GM19467 (cell line): ENCODE measurements around the gene SMYD2.

Source experiments
- ATAC-seq: cut with Tn5 transposase; IDR thresholded peaks from one replicate; pipeline ENCODE4 v1.9.1; 2021; ENCODE audit warnings: mild to moderate bottlenecking, moderate library complexity; ENCODE audit not compliant: unreplicated experiment

Gene SMYD2, protein sequence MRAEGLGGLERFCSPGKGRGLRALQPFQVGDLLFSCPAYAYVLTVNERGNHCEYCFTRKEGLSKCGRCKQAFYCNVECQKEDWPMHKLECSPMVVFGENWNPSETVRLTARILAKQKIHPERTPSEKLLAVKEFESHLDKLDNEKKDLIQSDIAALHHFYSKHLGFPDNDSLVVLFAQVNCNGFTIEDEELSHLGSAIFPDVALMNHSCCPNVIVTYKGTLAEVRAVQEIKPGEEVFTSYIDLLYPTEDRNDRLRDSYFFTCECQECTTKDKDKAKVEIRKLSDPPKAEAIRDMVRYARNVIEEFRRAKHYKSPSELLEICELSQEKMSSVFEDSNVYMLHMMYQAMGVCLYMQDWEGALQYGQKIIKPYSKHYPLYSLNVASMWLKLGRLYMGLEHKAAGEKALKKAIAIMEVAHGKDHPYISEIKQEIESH

DNA sequence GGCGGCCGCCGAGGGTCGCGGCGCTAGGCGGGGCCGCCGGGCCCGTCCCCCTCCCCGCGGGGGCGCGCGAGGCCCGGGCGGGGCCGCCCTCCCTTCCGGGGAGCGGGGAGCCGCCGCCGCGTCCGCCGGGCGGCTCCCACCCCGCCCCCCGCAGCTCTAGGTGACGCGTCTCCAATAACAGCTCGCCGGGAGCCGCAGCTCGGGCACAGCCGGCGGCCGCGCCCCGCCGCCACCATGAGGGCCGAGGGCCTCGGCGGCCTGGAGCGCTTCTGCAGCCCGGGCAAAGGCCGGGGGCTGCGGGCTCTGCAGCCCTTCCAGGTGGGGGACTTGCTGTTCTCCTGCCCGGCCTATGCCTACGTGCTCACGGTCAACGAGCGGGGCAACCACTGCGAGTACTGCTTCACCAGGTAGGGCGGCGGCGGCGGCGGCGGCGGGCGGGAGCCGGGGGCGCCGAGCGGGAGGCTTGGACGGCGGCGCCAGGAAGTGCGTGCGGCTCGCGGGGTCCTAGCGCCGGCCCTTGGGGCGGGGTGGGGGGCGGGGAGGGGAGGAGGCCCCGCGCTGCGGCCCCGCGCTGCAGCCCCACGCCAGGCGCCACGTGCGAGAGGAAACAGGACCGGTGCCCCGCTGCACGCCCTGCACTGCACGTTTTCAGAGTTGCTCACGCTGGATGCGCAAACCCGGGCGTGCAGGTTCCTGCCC is at the start of gene SMYD2:
SMYD2 (plus strand) TSS at position 139 of the 699 bp plus-strand sequence; CDS start at position 235, 96 bp downstream.
- peak; percentile 72 for ATAC-seq

DNA sequence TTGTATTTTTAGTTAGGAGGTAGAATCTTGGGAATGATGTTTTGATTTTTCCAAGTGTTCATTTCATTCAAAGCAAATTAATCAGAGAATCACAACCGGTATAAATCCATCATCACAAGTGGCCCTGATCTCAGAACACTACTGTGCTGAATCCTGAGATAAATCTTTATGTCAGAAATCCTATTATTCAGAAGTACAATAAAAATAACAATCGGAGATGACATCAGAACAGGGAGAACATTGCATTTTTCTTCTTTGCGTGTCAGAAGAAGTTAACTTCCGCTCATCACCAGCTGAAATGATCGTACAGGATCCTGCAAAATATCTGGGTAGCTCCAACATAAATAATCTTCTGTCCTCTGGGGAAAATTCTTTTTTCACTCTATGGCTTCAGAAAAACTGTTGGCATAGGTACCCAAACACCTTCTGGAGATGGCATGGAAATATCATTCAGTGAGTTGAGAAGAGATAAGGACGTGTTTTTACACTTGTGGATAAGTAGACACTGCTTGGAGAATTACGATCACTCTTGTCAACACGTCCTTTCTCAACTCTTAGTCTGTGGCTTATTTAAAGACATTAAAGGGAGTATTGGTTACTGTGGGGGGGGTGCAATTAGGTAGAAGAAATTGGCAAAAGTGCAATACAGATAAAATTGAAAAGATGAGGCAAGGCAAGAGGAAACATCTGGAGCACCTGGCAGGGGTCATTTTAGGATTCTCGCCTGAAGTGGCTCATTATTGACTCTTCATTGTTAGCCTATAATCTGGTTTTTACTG is 46.9 kb upstream of the SMYD2 start:
- ATAC-seq, result no peak

DNA sequence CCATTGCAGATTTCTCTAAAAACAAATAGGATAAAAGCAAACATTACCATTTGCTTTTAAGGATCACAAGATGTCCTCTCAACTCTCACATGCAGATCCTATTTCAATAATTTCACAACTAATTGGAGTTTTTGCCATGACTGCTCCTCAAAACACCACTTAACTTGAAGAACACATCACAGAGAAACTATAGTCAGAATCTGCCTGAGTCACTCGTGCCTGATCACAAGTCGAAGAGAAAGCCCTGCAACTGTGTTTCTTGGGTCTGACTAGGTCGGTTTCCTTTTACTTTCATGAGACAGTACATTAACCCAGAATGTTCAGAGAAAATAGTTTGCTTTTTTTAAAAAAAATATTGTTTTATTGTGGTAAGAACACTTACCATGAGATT is 46.3 kb upstream of the SMYD2 start:
- no peak for ATAC-seq

DNA sequence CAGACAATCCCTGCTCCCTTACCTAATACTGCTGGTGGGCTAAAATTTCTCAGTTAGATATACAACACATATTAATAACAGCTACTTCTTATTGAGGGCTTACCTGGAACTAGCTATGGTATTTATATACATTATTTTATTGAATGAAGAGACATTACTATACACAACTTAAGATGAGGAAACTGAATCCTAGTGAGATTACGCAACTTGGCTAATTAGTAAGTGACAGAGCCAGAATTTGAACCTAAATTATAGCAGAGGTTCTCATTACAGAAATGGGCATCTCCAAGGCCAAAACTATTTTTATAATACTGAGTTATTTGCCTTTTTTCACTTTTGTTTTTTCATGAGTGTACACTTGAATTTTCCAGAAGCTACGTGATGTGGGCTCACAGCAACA is 44.5 kb upstream of the SMYD2 start:
- ATAC-seq, result no peak

DNA sequence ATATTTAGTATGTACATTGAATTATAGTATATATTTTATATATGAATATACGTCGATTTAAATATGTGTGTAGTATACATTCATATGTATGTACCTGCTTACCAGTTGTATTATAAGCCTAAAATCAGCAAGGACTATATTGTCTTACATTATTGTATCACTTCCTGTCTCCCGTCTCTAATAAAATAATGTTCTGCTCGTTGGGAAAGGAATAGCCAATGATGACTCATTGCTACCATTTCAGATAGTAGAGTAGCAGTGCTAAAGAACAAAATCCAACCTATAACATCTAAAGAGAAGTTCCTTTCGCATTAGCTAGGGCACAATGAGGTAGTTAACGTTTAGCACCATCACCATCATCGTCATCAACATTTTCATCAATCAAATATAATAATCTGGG is 39.9 kb upstream of the SMYD2 start:
- no peak for ATAC-seq

DNA sequence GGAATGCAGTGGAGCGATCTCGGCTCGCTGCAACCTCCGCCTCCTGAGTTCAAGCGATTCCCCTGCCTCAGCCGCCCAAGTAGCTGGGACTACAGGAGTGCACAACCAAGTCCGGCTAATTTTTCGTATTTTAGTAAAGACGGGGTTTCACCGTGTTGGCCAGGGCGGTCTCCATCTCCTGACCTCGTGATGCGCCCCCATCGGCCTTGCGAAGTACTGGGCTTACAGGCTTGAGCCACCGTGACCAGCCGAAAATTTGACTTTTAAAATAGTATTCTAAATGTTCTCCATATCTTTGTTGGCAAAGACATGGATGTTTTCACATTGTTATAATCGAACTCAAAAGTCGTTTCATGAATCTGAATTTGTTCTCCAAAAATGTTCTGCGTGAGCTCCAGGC is 36.7 kb upstream of the SMYD2 start:
- no peak for ATAC-seq

DNA sequence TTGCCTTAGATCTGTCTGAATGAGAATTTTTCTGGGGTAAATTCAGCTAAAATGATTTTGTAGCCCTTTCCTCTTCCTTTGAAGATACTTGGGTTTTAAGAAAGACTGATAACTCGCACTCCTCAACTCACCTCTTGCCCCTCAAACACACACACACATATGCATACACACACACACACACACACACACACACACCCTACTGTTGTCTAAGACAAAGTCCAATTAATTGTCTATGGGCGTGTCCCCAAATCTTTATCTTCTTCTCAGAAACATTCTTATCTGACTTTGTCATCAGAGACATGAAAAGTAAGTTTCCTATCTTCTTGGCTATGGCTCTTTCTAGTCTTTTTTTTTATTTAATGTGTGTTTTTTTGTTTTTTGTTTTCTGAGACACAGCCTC is 36.1 kb upstream of the SMYD2 start:
- ATAC-seq, result no peak

DNA sequence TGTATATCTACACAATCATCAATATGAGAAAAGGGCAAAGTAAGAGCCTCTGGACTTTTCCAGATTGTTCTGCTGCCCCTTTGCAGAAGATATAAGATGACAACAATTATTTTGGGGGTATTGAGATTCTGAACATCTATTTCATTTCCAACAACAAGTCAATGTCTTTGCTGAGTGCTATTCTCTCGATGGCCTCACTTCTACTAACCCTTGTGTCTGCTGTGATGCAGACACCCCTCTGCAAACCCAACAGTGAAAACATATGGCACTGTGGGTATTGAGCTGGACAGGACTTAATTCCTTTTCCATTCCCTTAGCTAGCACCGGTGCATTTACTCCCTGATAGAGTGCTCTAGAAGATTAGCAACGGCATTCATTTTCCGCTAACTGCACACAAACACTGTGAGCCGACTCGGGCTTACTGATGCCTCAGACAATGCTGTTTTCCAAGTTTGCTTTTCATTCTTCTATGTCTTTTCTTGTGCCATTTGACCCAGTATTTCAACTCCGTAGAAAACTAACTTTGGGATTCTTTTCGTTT is 33.4 kb upstream of the SMYD2 start:
- ATAC-seq, result no peak

DNA sequence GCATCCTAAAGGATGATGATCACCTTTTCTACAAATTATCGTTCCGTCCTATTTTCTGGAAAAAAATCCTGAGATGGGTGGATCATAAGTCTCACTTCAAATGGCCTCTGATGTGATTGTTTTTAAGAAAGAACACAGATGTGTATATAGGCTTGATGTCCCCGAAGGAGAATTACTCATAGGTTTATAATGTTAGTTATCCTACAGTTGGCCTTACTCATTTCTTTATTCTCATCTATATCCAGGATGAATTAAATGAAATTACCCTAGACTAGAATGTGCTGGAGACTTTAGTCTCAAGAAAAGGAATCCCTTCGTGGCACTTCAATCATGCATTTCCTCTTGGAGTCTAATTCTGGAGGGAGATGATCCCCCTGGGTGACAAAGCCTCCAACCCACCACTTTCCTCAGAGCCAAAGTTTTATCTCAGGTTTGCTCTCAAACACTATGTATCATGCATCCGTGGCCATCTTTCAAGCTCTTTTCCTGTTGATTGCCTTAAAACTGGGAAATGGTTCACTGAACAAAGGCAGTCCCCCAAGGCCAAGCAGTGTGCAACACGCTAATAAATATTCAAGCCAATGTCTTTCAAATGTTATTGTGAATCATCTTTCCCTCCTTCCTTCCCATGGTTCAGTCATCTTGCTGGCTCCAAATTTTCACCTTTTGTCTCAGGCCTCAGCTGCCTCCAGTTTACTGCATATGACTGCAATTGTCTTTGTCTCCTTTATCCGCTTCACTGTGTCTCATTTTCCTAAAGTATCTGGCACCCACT is 32.5 kb upstream of the SMYD2 start:
- ATAC-seq, result no peak

DNA sequence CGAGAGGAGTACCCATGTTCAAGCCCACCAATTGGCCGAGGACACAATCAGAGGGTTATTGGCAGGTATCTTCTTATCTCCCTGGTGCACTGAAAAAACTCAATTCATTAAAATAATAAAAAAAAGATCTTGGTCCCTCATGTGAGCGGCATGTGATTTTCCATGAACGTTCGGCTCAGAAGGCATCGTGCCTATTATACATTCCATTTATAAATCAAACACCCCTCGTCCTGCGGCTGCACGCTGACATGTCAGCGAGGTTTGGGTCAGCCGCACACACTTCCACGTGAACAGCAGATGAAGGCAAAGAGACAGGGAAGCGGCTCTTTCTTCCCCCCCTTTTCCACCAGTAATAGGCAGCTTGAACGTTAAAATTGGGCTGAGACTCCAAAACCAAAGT is 31.3 kb upstream of the SMYD2 start:
- ATAC-seq, result no peak

DNA sequence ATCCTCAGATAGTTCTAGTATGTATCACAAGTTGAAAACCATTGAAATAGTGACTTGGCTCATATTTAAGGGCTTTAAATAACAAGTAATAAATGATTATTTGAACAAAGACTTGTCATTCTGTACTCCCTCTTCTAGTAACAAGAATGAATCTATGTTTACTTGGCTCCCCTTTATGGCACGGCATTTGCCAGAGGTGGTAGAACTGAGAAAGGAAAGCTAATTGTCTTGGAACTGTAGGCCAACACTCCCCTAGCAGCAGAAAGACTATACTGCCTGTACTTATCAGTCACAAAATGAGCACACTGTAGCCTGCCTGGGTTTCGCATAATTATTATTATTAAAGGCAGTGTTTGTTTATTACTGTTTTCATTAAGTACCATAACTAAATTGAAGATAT is 29.6 kb upstream of the SMYD2 start:
- ATAC-seq, result no peak

DNA sequence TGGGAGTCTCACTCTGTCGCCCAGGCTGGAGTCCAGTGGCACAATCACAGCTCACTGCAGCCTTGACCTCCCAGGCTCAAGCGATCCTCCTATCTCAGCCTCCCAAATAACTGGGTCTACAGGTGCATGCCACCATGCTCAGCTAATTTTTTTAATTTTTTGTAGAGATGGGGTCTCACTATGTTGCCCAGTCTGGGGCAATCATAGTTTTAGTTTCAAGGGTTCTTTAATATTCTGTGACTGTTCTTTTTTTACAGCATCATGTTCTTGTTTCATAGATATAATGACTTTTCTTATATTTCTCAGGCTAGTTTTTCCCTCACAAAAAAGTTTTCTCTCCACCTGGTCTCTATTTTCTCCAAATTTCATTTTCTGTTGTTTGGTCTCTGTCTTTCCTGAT is 25.4 kb upstream of the SMYD2 start:
- ATAC-seq, result no peak

DNA sequence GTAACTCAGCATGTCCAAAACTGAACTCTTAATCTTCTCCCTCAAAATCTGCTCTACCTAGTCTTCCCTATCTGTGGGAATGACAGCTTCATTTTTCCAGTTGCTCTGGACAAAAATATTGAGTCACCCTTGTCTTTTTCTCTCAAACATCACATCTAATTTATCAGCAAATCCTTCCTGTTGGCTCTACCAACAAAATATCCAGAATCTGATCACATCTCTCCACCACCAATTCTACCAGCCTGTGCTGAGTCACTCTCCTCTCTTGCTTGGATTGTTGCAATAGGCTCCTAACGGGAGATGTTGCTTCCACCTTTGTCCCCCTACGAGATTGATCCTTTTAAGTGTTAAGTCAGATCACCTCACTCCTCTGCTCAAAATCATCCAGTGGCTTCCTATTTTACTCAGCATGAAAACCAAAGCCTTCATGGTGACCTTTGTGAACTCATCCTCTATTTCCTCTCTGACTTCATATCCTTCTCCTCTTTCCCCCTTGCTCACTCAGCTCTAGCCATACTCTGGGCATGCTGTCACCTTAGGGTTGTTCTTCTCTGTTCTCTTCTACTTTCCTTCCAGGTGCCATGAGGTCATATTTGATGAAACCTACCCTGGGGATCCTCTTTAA is 21.5 kb upstream of the SMYD2 start:
- ATAC-seq, result no peak

DNA sequence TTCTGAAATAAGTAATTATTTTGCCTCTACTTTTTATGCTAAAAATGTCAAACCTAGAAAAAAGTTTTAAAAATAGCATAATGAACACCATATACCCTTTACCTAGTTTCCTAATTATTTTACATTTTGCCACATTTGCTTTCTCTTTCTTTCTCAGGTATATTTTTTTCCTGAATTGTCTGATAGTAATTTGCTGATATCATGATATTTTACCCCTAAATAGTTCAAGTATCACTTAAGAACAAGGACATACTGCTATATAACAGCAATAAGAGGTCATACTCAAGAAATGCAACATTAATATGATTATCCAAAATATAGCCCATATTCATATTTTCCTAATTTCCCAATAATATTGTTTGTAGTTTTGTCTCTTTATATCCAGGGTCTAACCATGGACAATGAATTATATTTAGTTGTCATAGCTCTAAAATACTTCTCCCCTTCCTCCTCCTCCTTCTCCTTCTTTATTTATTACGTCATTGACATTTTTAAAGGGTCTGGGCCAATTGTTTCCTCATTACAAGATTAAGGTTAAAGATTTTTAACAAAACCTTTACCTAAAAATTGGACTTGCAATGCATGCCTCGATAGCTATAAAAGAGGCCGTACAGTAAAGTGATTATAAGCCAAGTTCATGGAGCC is 20.3 kb upstream of the SMYD2 start:
- no peak for ATAC-seq

DNA sequence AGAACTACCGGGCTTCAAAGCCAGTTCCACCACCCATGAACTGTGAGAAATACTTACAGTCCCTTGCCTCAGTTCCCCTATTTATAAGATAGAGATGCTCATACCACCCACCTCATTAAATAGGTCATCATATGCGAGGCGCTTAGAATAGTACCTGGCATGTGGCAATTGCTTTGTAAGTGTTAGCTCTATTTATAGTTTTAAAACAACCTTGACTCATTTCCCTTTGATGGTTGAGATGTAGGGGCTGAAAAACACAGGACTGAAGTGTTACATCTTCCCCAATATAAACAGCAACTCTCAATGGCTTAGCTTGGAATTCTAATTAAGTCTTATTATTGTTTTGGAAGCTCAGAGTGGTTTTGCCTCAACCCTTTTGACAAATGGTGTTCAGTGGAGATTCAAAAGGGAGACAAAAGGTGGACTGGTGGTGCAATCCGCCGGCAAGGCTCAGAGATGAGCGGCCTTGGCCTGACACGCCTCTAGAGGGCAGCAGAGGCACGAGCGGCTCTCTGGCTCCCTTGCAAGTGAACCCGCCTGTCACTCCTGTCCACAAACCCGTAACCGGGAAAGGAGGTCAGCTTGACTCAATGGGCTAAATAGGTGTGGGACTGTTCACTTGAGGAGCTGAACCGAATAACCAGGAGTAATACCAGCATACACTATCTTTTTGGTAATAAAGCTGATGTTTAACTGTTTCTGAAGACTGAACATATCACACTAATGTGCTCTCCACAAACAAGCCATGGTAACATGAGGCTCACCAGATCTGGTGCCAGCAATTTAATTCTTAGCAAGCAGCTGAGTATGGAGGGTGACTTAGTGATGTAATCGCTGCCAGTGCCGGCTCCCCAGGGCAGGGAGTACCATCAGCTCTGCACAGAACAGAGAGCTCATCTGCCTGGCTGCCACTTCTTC is 19.5 kb upstream of the SMYD2 start:
- ATAC-seq, result peak; percentile 92

DNA sequence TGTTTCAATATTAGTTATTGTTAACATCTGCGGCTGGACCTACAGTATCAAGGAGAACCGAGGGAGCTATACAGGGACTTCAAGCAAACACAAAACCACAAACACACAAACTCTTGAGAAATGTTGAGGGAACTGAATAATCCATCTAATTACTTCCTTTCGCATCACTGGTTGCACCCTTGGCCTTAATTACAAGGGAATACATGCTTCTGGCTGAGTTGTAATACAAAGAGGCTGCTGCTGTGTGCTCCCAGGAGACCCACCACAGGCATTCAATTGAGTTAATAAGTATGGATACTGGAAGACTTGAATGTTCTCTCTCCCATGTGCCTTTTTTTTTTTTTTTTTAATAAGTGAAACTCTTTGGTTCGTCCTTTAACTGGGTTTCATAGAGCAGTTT is 16.8 kb upstream of the SMYD2 start:
- no peak for ATAC-seq

DNA sequence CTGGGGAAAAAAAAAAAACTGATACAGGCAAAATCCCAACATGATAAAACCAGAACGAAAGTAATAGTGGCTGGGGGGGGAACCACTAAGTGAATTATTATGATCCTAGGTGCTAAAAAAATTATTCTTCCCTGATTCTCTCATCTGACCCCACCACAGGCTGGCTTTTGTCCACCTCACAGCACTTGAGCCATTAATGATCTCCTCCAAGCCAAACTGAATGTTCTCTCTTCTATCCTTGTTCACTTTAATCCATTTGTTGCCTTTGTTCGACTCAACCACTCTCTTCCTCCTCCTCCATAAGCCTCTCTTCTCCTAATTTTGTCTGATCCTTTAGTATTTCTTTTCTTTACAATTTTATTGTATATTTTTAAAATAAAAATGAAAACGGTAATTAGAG is 16.0 kb upstream of the SMYD2 start:
- ATAC-seq, result no peak

DNA sequence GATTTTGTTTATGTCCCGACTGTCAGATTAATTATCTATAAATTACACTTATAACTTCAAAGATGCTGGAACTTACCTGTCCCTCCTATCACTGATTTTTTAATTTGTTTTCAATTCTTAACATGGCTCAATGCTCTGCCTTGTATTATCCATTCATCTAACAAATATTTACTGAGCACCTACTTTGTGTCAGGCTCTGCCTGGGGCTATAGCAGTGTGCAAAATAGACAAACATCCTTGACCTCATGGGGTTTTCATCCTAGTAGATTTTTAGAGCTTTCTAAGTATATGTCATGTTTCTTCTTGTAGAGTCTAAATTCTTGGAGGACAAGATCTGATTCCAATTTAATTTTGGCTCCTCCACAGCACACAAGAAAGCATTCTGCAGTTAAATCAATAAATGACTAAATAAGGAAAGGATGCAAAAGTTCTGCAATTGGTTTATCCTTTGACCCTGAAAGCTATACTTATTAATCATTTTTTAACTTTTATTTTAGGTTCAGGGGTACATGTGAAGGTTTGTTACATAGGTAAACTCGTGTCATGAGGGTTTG is 10.8 kb upstream of the SMYD2 start:
- ATAC-seq, result no peak
